ENCODE measurements around the gene SLC9C2. TPM values are rescaled to one million over a fixed set of nuclear protein-coding genes. Genes with fewer than 3 reads are reported as not detected.

Gene SLC9C2
- total RNA-seq, 5 donors from 2014 or later (not counting 1 experiment from before 2014, with no cell fraction given): not detected

DNA sequence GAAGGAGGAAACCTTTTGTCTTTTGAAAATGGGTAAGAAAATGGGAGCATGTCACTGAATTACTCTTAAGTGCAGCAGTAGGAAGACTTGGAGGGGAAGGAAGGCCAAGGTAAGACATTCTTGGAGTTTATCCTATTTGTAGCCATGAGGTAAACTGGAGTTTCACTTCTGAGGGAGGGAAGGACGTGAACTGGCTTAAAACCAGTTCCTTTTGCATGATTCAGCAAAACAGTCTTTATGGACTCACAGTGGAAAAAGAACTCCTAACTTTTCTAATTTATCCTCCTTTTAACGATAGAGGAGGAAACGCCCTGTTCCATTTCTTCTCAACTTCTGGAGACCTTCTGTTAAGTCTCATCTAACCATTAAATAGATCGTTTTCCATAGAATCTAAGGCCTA, 123.2 kb downstream of the SLC9C2 start:
- Mint-ChIP-seq H3K4me1 (peaks cover 45 to 57% (median 46%) of the 10 kb centered on the region in 3 donors), H3K27me3 (no peaks in the 10 kb centered on the region), H3K36me3 (peaks cover 41% of the 10 kb centered on the region), H3K27ac (peak overlapping the region; percentile 74 to 77), H3K4me3 (peak overlapping the region in 2 of 3 donors; percentile 14 to 84), H3K9me3 (no peaks in the 10 kb centered on the region)
- Histone ChIP-seq H3K27me3 (replicated peaks in 1 of 2; ENCODE audit: control insufficient read depth in 2 of 2, extremely low read depth in 1 of 2, insufficient read depth in 2 of 2, low read length in 1 of 2) (no peaks in the 10 kb centered on the region), H3K27ac (ENCODE audit: low read length) (no peak overlapping the region), H3K4me3 (ENCODE audit: control insufficient read depth in 1 of 2, extremely low read depth in 1 of 2, low read length in 1 of 2) (no peak overlapping the region), H3K4me1 (ENCODE audit: control insufficient read depth in 1 of 2, extremely low read depth in 1 of 2, insufficient read depth in 2 of 2, low read length in 2 of 2) (peaks cover 20 to 27% of the 10 kb centered on the region in 2 experiments), H3K9me3 (no peaks in the 10 kb centered on the region), H3K36me3 (ENCODE audit: control insufficient read depth in 2 of 2, extremely low read depth in 1 of 2, insufficient read depth in 1 of 2, low read length in 1 of 2) (peaks cover 0 to 41% of the 10 kb centered on the region in 2 donors)
- DNase-seq (no peak), ATAC-seq (replicated peaks in 1 of 4) (no peak)
- 83% methylated on average over 1 of the region's 4 CpGs for WGBS (ENCODE audit: insufficient coverage)
- CTCF ChIA-PET: interaction anchor here in 1 of 2 donors (0.6 kb wide), 1 partner anchor 1120 kb away, joined by 3 read pairs; no protein-coding TSS in a partner anchor
- POLR2A ChIA-PET: no interaction called here

DNA sequence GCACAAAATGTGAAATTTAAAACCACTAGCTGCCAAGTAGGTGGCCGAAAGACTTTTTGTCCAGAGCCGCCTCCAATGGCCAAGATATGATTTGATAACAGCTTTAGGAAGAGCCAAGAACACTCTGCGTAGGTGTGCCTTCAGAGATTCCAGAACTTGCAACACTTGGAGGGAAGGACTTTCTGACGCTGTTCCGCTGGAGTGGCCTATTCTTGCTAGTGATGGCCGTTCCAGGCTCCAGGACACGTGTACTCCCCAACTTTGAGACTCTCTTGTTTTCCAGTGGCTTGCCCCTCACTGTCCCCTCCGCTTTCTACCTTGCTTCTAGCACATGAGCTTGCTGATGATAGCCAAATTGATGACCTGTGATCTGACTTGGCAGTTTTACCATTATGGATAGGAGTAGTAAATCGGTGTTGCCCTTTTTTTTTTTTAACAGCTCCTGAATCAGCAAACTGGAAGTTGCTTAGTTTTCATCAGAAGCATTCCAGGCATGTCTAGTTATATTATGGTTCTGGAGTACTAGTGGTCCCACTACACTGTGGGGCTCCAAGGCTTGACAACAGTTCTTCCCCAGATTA, 124.7 kb downstream of the SLC9C2 start:
- H3K4me1 ChIP-seq (ENCODE audit: control insufficient read depth in 1 of 2, extremely low read depth in 1 of 2, insufficient read depth in 2 of 2, low read length in 2 of 2): peaks cover 24 to 34% of the 10 kb centered on the region in 2 experiments
- peak overlapping the region; percentile 70 for H3K27ac ChIP-seq (ENCODE audit: low read length)

DNA sequence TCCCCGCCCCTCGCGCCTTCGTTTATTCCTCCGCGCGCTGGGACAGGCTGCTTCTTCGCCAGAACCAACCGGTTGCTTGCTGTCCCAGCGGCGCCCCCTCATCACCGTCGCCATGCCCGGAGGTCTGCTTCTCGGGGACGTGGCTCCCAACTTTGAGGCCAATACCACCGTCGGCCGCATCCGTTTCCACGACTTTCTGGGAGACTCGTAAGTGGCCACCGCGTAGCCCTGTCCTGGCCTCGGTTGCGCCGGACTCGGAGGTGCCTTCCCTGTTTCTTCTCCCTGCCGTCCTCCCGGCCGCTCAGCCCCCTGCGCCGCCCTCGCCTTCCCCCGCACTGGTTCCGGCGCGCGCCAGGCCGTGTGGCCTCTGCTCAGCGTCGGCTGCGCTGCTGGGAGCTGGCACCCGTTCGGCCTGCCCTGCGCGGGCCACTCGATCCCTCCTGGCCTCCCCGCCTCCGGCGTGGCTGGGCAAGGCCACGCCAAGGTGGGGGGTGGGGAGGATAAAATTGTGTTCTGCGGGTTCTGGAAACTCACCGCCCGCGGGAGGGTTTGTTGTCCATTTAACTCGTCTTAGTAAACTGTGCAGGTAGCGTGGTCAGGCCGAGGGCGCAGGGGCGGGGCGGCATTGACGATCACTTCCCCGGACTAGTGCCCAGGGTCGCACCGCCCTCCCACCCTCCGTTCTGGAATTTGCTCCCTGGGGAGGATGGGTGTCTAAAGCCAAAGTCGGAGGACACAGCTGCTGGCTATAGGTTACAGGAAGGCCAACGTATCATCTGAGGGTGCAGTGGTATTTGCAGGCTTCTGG, 125.4 kb downstream of the SLC9C2 start, which contains the start of gene PRDX6:
Gene PRDX6 (plus strand): TSS at position 50 of the 808 bp plus-strand sequence. CDS start 63 bp downstream, at position 113.
- ATAC-seq (replicated peaks in 1 of 4) (peak; percentile 33 to 77 (median 42)), DNase-seq (peak in 31 of 35 experiments; percentile 59 to 85 (median 76))
- no peaks in the 10 kb centered on the region for H3K27me3 Mint-ChIP-seq
- 0% methylated on average over 64 of the region's 69 CpGs for WGBS (ENCODE audit: insufficient coverage)
- H3K4me3 Mint-ChIP-seq: peak within 1 kb of the TSS; percentile 84 to 90 (median 89)
- H3K27ac Mint-ChIP-seq: peak within 1 kb of the TSS; percentile 89 to 92
- ChIA-PET CTCF (interaction anchor here (0.5 to 2.1 kb wide), 6 partner anchors 9 to 456 kb away, joined by 3 to 7 read pairs (median 4); partner anchors contain the start of genes CENPL (in 1 of the 2) and DARS2 (in 1 of the 2)), POLR2A (interaction anchor here in 1 of 2 donors (0.5 to 1.2 kb wide), 2 partner anchors 47 to 238 kb away, joined by 3 to 5 read pairs; partner anchors contain the start of gene KLHL20)
- H3K27ac ChIP-seq (ENCODE audit: low read length): peak within 1 kb of the TSS; percentile 73
- H3K4me3 ChIP-seq (ENCODE audit: control insufficient read depth in 1 of 2, extremely low read depth in 1 of 2, low read length in 1 of 2): peak within 1 kb of the TSS; percentile 80 to 92
- no peaks in the 10 kb centered on the region for H3K27me3 ChIP-seq (replicated peaks in 1 of 2; ENCODE audit: control insufficient read depth in 2 of 2, extremely low read depth in 1 of 2, insufficient read depth in 2 of 2, low read length in 1 of 2)
- no peaks in the 10 kb centered on the region for H3K9me3 ChIP-seq
- no peaks in the 10 kb centered on the region for H3K9me3 Mint-ChIP-seq
- peaks cover 60 to 72% (median 61%) of the 10 kb centered on the region in 3 donors for H3K4me1 Mint-ChIP-seq
- peaks cover 0 to 22% of the 10 kb centered on the region in 2 donors for H3K36me3 ChIP-seq (ENCODE audit: control insufficient read depth in 2 of 2, extremely low read depth in 1 of 2, insufficient read depth in 1 of 2, low read length in 1 of 2)
- H3K4me1 ChIP-seq (ENCODE audit: control insufficient read depth in 1 of 2, extremely low read depth in 1 of 2, insufficient read depth in 2 of 2, low read length in 2 of 2): peaks cover 24 to 34% of the 10 kb centered on the region in 2 experiments
- peaks cover 41% of the 10 kb centered on the region for H3K36me3 Mint-ChIP-seq

More for the DNA sequence above, 124.7 kb downstream of the SLC9C2 start:
- Mint-ChIP-seq H3K4me3 (peak overlapping the region; percentile 84 to 90 (median 89)), H3K36me3 (peaks cover 44% of the 10 kb centered on the region), H3K9me3 (no peaks in the 10 kb centered on the region), H3K27me3 (no peaks in the 10 kb centered on the region), H3K4me1 (peaks cover 60 to 71% (median 60%) of the 10 kb centered on the region in 3 donors), H3K27ac (peak overlapping the region; percentile 68 to 75)
- no peaks in the 10 kb centered on the region for H3K9me3 ChIP-seq
- WGBS (ENCODE audit: insufficient coverage): 53% methylated on average over 7 of the region's 9 CpGs
- peak overlapping the region; percentile 80 to 85 for H3K4me3 ChIP-seq (ENCODE audit: control insufficient read depth in 1 of 2, extremely low read depth in 1 of 2, low read length in 1 of 2)
- ATAC-seq (replicated peaks in 1 of 4) (no peak), DNase-seq (peak in 2 of 35 experiments; percentile 5 to 6)
- POLR2A ChIA-PET: interaction anchor here in 1 of 2 donors (0.5 to 1.0 kb wide), 4 partner anchors 238 to 394 kb away, joined by 3 to 6 read pairs (median 3); partner anchors contain the start of gene ZBTB37
- H3K36me3 ChIP-seq (ENCODE audit: control insufficient read depth in 2 of 2, extremely low read depth in 1 of 2, insufficient read depth in 1 of 2, low read length in 1 of 2): peaks cover 0 to 29% of the 10 kb centered on the region in 2 donors
- H3K27me3 ChIP-seq (replicated peaks in 1 of 2; ENCODE audit: control insufficient read depth in 2 of 2, extremely low read depth in 1 of 2, insufficient read depth in 2 of 2, low read length in 1 of 2): no peaks in the 10 kb centered on the region
- CTCF ChIA-PET: interaction anchor here (0.5 to 0.6 kb wide), 5 partner anchors 9 to 456 kb away, joined by 3 to 7 read pairs (median 3); no protein-coding TSS in a partner anchor

DNA sequence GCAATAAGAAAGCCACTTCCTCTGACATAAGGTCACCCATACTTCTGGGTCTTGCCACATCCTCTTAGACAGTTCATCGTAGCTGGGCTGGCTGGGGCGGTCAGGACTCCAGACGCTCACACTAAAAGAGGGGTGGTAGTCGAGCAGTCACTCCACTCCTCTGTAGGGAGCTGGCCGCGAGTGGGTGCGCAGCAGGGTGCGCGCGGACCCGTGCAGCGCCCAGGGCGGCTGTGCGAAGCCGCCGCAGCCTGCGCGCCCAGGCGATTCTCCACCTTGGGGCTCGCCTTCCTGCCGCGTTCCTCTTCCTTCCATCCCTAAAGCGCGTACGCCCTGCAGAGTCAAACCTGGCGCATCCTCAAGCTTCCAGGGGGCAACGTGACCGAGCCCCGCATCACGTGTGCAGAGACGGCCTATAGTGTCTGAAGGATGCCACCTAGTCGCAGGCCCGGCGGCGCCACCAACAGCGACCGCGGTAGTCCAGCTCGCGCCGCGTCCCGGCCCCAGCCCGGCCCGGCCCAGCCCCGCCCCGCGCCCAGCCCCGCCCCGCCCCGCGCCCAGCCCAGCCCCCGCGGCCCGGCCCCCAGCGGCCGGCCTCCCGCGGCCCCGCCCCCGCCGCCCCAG, 126.1 kb downstream of the SLC9C2 start:
- H3K36me3 ChIP-seq (ENCODE audit: control insufficient read depth in 2 of 2, extremely low read depth in 1 of 2, insufficient read depth in 1 of 2, low read length in 1 of 2): peaks cover 0 to 15% of the 10 kb centered on the region in 2 donors
- CTCF ChIA-PET: interaction anchor here (0.6 to 2.1 kb wide), 6 partner anchors 46 to 741 kb away, joined by 3 to 7 read pairs (median 4); partner anchors contain the start of genes CENPL (in 1 of the 2) and DARS2 (in 1 of the 2)
- H3K27ac ChIP-seq (ENCODE audit: low read length): peak overlapping the region; percentile 73
- peaks cover 24 to 34% of the 10 kb centered on the region in 2 experiments for H3K4me1 ChIP-seq (ENCODE audit: control insufficient read depth in 1 of 2, extremely low read depth in 1 of 2, insufficient read depth in 2 of 2, low read length in 2 of 2)
- no peaks in the 10 kb centered on the region for H3K27me3 ChIP-seq (replicated peaks in 1 of 2; ENCODE audit: control insufficient read depth in 2 of 2, extremely low read depth in 1 of 2, insufficient read depth in 2 of 2, low read length in 1 of 2)
- DNase-seq (peak; percentile 60 to 87 (median 74)), ATAC-seq (replicated peaks in 1 of 4) (peak; percentile 77 to 83 (median 82))
- Mint-ChIP-seq H3K9me3 (peaks cover 0 to 5% (median 0%) of the 10 kb centered on the region in 3 donors), H3K27me3 (no peaks in the 10 kb centered on the region), H3K4me1 (peaks cover 60 to 72% (median 63%) of the 10 kb centered on the region in 3 donors), H3K4me3 (peak overlapping the region; percentile 84 to 90 (median 89)), H3K27ac (peak overlapping the region; percentile 87 to 89), H3K36me3 (peaks cover 39% of the 10 kb centered on the region)
- no peaks in the 10 kb centered on the region for H3K9me3 ChIP-seq
- POLR2A ChIA-PET: interaction anchor here in 1 of 2 donors (0.5 to 1.2 kb wide), 3 partner anchors 46 to 391 kb away, joined by 3 to 5 read pairs (median 5); partner anchors contain the start of genes GAS5, KLHL20 and ZBTB37
- peak overlapping the region; percentile 80 to 92 for H3K4me3 ChIP-seq (ENCODE audit: control insufficient read depth in 1 of 2, extremely low read depth in 1 of 2, low read length in 1 of 2)
- WGBS (ENCODE audit: insufficient coverage): under 1% methylated on average over 51 of the region's 62 CpGs

DNA sequence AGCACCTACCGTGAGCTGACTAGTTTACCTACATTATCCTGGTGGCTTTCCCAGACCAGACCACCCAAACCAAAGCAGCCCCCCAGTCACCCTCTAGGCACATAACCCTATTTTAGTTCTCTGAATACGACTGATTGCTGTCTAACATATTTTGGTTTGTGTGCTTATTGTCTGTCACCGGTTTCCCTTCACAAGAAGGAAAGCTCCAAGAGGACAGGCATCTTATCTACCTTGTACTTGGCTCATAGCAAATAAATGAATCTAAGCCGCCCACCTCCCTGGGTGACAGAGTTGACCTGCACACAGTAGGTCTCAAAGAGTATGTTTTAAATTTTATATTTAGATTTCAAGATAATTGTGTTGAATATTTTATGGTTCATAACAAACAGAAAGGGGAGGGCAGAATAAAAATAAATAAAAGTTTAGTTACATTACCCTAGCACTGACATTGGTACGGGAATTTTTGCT, 126.6 kb downstream of the SLC9C2 start:
- Histone ChIP-seq H3K27ac (ENCODE audit: low read length) (peak overlapping the region; percentile 73), H3K27me3 (replicated peaks in 1 of 2; ENCODE audit: control insufficient read depth in 2 of 2, extremely low read depth in 1 of 2, insufficient read depth in 2 of 2, low read length in 1 of 2) (no peaks in the 10 kb centered on the region), H3K4me1 (ENCODE audit: control insufficient read depth in 1 of 2, extremely low read depth in 1 of 2, insufficient read depth in 2 of 2, low read length in 2 of 2) (peaks cover 24 to 34% of the 10 kb centered on the region in 2 experiments), H3K9me3 (no peaks in the 10 kb centered on the region), H3K4me3 (ENCODE audit: control insufficient read depth in 1 of 2, extremely low read depth in 1 of 2, low read length in 1 of 2) (peak overlapping the region; percentile 80 to 92), H3K36me3 (ENCODE audit: control insufficient read depth in 2 of 2, extremely low read depth in 1 of 2, insufficient read depth in 1 of 2, low read length in 1 of 2) (peaks cover 0 to 10% of the 10 kb centered on the region in 2 donors)
- H3K27ac Mint-ChIP-seq: peak overlapping the region; percentile 33 to 46
- WGBS (ENCODE audit: insufficient coverage): no CpG with 5 or more reads among the region's 5 CpGs
- H3K36me3 Mint-ChIP-seq: peaks cover 39% of the 10 kb centered on the region
- ChIA-PET CTCF (interaction anchor here (0.6 to 2.1 kb wide), 6 partner anchors 45 to 742 kb away, joined by 3 to 7 read pairs (median 4); partner anchors contain the start of genes CENPL (in 1 of the 2) and DARS2 (in 1 of the 2)), POLR2A (interaction anchor here in 1 of 2 donors (1.0 to 1.2 kb wide), 2 partner anchors 239 to 392 kb away, joined by 5 read pairs; partner anchors contain the start of genes GAS5, KLHL20 and ZBTB37)
- peak overlapping the region; percentile 84 to 90 (median 85) for H3K4me3 Mint-ChIP-seq
- H3K9me3 Mint-ChIP-seq: peaks cover 0 to 8% (median 0%) of the 10 kb centered on the region in 3 donors
- DNase-seq (no peak), ATAC-seq (replicated peaks in 1 of 4) (peak in 1 of 4 experiments; percentile 0)
- H3K27me3 Mint-ChIP-seq: no peaks in the 10 kb centered on the region
- peaks cover 60 to 68% (median 63%) of the 10 kb centered on the region in 3 donors for H3K4me1 Mint-ChIP-seq

Measured in T-cell (primary cell).